Left lobe of liver (tissue), 2 donors: Measurements from ENCODE around the gene GLT1D1. TPM values are rescaled to one million over a fixed set of nuclear protein-coding genes. Genes with fewer than 3 reads are reported as not detected.
"Not testable (repeated sequence)": the region's sequence is repeated elsewhere in the genome, so short reads cannot be mapped to it uniquely, and the experiment has no call there.

Experiments
- ATAC-seq: fragments of 200-7000 bp; cut with Tn5 transposase; one replicate; pipeline ENCODE4 v1.9.1; 2020; ENCODE audit warnings: mild to moderate bottlenecking, moderate library complexity
- DNase-seq: peaks from one replicate; pipeline ENCODE4 v3.0.0-alpha.2; 2020; ENCODE audit warnings: low spot score
- total RNA-seq: library from RNA; stranded (reverse); gene quantifications from one replicate; pipeline ENCODE4 v1.2.1, GENCODE V29; 2021
- donor health status: DM: no; HTN: no; CAD: no; lungs with moderate emphysema.
- donor health status: DM: no; HTN: yes; CAD: no.

GLT1D1 gene
- total RNA-seq: 15.9 TPM

- ATAC-seq: peak; percentile 62
- no peak for DNase-seq
Measured at GRCh38 chr12:128852885-128853599, at the start of gene GLT1D1. Gene GLT1D1, plus strand, starts transcription at chr12:128853478. Its CDS starts 104 bp downstream, at chr12:128853582.

- ATAC-seq (no peak), DNase-seq (no peak)
Measured at GRCh38 chr12:128803788-128804187, 49.5 kb upstream of the GLT1D1 start.

GRCh38 chr12:128804762-128805161, 48.5 kb upstream of the GLT1D1 start:
- no peak for DNase-seq
- ATAC-seq: no peak

- ATAC-seq: not testable (repeated sequence)
Measured at GRCh38 chr12:128805406-128805805, 47.9 kb upstream of the GLT1D1 start.

GRCh38 chr12:128806573-128806972, 46.7 kb upstream of the GLT1D1 start:
- no peak for ATAC-seq

More at GRCh38 chr12:128805406-128805805, 47.9 kb upstream of the GLT1D1 start:
- not testable (repeated sequence) for DNase-seq

GRCh38 chr12:128807161-128807724, 46.0 kb upstream of the GLT1D1 start:
- DNase-seq: no peak
- ATAC-seq: peak; percentile 11

More at GRCh38 chr12:128806573-128806972, 46.7 kb upstream of the GLT1D1 start:
- no peak for DNase-seq

- no peak for ATAC-seq
- no peak for DNase-seq
Measured at GRCh38 chr12:128808651-128809050, 44.6 kb upstream of the GLT1D1 start.

- ATAC-seq (peak; percentile 87), DNase-seq (no peak)
Measured at GRCh38 chr12:128810182-128811127, 42.8 kb upstream of the GLT1D1 start.

GRCh38 chr12:128811806-128812205, 41.5 kb upstream of the GLT1D1 start:
- DNase-seq (no peak), ATAC-seq (no peak)

GRCh38 chr12:128813392-128813791, 39.9 kb upstream of the GLT1D1 start:
- ATAC-seq (no peak), DNase-seq (no peak)

GRCh38 chr12:128813883-128814282, 39.4 kb upstream of the GLT1D1 start:
- no peak for DNase-seq
- no peak for ATAC-seq

- ATAC-seq: no peak
- no peak for DNase-seq
Measured at GRCh38 chr12:128814411-128815261, 38.6 kb upstream of the GLT1D1 start.

GRCh38 chr12:128815779-128816642, 37.3 kb upstream of the GLT1D1 start:
- no peak for DNase-seq

GRCh38 chr12:128816643-128816920, 36.7 kb upstream of the GLT1D1 start:
- ATAC-seq: no peak
- DNase-seq: no peak

More at GRCh38 chr12:128815779-128816642, 37.3 kb upstream of the GLT1D1 start:
- no peak for ATAC-seq

GRCh38 chr12:128817111-128818015, 35.9 kb upstream of the GLT1D1 start:
- peak; percentile 76 for DNase-seq
- peak; percentile 92 for ATAC-seq

GRCh38 chr12:128818065-128819022, 34.9 kb upstream of the GLT1D1 start:
- DNase-seq (no peak), ATAC-seq (peak; percentile 35)
